GM23338 (cell line): Measurements from ENCODE around the gene ACTN2.

Experiments
- CREB1 ChIP-seq: fragments of 250-450 bp; sonication (Bioruptor Pico); IDR thresholded peaks from 2 replicates; pipeline ENCODE4 v1.5.0; 2020; ENCODE audit warnings: low read depth, mild to moderate bottlenecking, moderate library complexity
- CTCF ChIP-seq, 2 experiments: fragments of 200-600 bp in 1 of 2; sonication (generic) in 1 of 2; conservative IDR thresholded peaks; 2 replicates each; pipeline versions ENCODE4 v1.5.1 to v1.6.1; 2016 to 2017; ENCODE audit warnings: antibody characterized with exemption in 2 of 2, low read depth in 2 of 2, mild to moderate bottlenecking in 2 of 2, moderate library complexity in 1 of 2
- EZH2 ChIP-seq: fragments of 200-600 bp; sonication (generic); IDR thresholded peaks from one replicate; pipeline ENCODE4 v1.8.0; 2017; ENCODE audit warnings: antibody characterized with exemption, mild to moderate bottlenecking, low read depth; ENCODE audit not compliant: unreplicated experiment
- EZH2phosphoT487 ChIP-seq: fragments of 200-600 bp; sonication (generic); IDR thresholded peaks from one replicate; pipeline ENCODE4 v1.8.1; 2018; ENCODE audit warnings: antibody characterized with exemption; ENCODE audit not compliant: unreplicated experiment
- JUNB ChIP-seq: IDR thresholded peaks from one replicate; pipeline ENCODE4 v1.6.1; 2016; ENCODE audit warnings: antibody characterized with exemption; ENCODE audit not compliant: unreplicated experiment
- NANOG ChIP-seq: IDR thresholded peaks from 2 replicates; pipeline ENCODE4 v1.6.1; 2016; ENCODE audit warnings: antibody characterized with exemption, borderline replicate concordance
- POLR2AphosphoS5 ChIP-seq: IDR thresholded peaks from 2 replicates; pipeline ENCODE4 v1.6.1; 2016; ENCODE audit warnings: antibody characterized with exemption, low read depth
- REST ChIP-seq: IDR thresholded peaks from one replicate; pipeline ENCODE4 v1.6.1; 2018; ENCODE audit warnings: antibody characterized with exemption; ENCODE audit not compliant: unreplicated experiment

- no peak for TF ChIP-seq NANOG
- TF ChIP-seq CTCF (conservative IDR thresholded peaks at IDR 0.05; ENCODE audit: low read depth in 2 of 2), result no peak
- TF ChIP-seq REST, result no peak
- TF ChIP-seq POLR2AphosphoS5, result no peak
- TF ChIP-seq EZH2, result no peak
- no peak for TF ChIP-seq EZH2phosphoT487
- no peak for TF ChIP-seq CREB1 (CRISPR knock-in tag)
- TF ChIP-seq JUNB, result no peak
Observed at GRCh38 chr1:236663934-236664333, 22.4 kb upstream of the ACTN2 start.
